GM18907 (cell line): ENCODE measurements around the gene CEBPA.

ENCODE experiments used
- ATAC-seq: cut with Tn5 transposase; IDR thresholded peaks from one replicate; pipeline ENCODE4 v1.9.1; 2021; ENCODE audit warnings: mild to moderate bottlenecking, moderate library complexity; ENCODE audit not compliant: unreplicated experiment

CEBPA gene

GRCh38 chr19:33302175-33302973, at the start of gene CEBPA:
Gene CEBPA (minus strand): TSS chr19:33302534. CDS start chr19:33302414, 120 bp downstream.
- ATAC-seq, result peak; percentile 81

- no peak for ATAC-seq
These were observed 48.4 kb upstream of the CEBPA start for GRCh38 chr19:33350538-33351309.

GRCh38 chr19:33349319-33350289, 47.3 kb upstream of the CEBPA start:
- ATAC-seq, result no peak

DNA sequence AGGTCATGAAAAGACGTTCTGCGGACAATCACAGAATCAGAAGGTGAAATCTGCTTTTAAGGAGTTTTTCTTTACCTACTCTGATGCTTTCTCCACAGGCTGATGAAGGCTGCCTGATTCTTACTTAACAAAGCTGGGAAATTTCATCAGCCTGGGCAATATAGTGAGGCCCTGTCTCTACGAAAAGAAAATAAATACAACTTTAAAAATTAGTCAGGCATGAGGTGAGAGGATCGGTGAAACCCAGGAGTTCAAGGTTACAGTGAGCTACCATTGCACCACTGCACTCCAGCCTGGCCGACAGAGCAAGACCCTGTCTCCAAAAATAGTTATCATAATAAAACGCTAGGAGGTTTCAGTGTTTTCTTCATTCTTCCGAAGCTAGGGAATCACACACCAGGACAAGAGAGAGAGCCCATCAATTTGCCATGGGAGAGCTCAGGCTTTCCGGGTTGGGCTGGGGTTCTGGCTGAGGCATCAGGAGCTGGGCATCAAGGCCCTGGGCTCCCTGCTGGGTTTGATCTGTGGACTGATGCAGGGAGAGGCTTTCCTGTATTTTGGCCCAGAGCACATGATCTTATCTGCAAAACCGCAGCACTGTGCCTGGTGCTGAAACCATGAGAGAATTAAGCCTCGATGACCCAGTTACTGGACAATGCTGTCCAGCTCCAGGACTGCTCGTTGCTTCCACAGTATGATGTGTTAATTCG, 46.1 kb upstream of the CEBPA start:
- no peak for ATAC-seq

DNA sequence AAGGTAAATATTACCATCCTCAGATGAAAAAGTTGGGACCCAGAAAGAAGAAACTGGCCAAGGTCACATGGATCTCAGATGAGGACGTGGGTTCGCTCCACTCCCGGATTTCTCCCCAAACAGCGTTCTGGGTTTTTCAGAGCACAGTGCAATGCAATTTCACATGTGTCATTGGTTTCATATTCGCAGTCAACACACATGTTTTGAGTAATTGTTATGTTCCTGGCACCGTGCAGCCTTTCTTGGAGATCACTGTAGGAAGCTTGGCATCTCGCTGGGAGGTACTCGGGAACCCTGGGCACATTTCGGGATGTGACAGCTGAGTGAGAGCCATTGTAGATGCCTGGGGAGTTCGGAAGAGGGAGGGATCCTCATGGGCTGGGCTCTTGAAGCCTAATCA, 45.0 kb upstream of the CEBPA start:
- ATAC-seq, result no peak

DNA sequence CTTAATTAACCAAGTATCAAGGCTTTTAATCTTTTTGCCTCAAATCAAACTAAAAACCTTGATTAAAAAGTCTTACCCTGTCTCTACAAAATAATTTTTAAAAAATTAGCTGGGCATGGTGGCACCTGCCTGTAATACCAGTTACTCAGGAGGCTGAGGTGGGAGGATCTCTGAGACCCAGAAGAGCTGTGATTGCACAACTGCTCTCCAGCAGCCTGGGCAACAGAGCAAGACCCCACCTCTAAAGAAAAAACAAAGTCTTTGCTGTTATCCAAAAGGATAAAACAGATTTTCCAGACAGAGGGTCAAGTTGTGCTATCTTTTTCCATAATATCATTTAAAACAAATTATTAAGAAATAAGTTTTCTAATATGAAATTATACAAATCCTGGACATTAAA, 44.3 kb upstream of the CEBPA start:
- no peak for ATAC-seq

GRCh38 chr19:33345163-33345562, 42.8 kb upstream of the CEBPA start:
- no peak for ATAC-seq

DNA sequence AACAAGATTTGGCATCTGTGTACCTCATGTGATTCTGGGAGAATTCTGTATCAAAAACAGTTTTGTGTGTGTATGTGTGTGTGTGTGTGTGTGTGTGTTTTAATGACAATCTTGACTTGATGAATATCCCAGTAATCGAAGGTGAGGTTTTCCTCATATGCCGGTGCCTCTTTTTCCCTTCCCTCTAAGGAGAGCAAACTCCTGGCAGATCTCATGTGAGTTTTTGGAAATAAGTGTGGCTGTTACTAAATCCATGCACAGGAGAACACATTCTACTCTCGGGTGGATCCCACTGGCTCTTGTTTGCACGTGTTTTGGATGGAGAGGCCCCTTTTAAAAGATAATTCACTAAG, 42.2 kb upstream of the CEBPA start:
- no peak for ATAC-seq

- ATAC-seq, result no peak
These were observed 41.7 kb upstream of the CEBPA start for GRCh38 chr19:33343859-33344572.

- no peak for ATAC-seq
These were observed 41.0 kb upstream of the CEBPA start for GRCh38 chr19:33343301-33343700.

GRCh38 chr19:33340991-33341390, 38.7 kb upstream of the CEBPA start:
- ATAC-seq, result no peak

DNA sequence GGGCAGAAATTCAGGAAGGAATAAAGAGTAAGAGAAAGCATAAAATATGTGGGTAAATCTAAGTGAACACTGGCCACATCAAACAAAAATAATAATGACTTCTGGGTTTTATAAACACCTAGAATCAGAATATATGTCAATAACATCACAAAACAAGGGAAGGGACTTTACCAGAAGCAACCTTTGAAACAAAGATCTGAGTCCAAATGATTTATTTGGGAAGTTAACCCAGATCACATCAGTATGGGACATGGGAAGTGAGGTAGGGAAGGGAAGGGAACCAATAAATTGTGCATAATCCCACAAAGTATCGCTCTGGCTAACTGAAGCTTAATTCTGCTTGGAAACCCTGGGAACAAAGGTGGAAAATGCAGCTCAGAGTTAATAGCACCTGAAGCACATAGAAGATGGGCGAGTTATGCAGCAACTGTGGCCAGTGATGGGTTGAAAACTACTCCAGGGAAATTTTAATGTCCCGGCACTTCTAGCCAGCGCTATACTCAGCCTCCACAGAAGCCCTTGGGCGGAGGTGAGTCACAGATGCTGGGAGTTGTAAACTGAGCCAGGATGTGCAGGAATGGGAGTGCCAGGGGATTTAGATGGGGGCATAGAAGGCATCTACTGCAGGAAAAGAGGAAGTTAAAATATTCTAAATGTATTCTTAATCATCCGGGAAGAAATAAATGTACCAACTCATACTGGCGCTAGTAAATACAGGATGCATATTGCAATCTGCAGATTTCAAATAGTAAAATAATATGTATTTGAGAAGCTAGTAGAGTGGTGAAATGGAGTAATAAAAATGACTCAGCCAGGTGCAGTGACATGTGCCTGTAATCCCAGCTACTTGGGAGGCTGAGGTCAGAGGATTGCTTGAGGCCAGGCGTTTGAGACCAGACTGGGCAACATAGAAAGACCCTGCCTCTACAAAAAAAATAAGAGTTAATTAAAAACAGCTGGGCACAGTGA, 37.0 kb upstream of the CEBPA start:
- ATAC-seq, result no peak

GRCh38 chr19:33335446-33335845, 33.1 kb upstream of the CEBPA start:
- ATAC-seq, result no peak

DNA sequence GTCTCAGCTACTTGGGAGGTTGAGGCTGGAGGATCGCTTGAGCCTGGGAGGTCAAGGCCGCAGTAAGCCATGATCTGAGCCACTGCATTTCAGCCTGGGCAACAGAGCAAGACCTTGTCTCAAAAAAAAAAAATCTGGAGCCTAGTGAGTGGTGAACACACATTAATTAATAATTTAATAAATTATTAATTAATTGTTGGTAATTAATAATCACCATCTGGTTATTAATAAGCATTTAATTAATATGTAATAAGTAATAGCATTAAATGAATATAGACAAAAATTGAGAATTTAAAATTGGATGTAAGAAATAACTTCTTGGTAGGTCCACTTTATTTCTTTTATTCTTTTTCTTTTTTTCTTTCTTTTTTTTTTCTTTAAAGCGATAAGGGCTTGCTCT, 31.9 kb upstream of the CEBPA start:
- no peak for ATAC-seq

- no peak for ATAC-seq
These were observed 31.3 kb upstream of the CEBPA start for GRCh38 chr19:33333642-33334041.

DNA sequence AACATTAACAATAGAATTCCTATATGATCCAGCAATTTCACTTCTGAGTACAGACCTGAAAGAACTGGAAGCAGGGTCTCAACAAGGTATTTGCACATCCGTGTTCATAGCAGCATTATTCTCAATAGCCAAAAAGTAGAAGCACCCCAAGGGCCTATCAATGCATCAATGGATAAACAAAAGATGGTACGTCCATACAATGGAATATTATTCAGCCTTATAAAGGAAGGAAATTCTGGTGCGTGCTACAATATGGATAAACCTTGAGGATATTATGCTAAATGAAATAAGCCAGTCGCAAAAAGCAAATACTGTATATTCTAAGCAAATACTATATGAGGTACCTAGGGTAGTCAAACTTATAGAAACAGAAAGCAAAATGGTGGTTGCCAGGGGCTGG, 30.8 kb upstream of the CEBPA start:
- no peak for ATAC-seq

GRCh38 chr19:33332248-33332647, 29.9 kb upstream of the CEBPA start:
- ATAC-seq, result no peak

DNA sequence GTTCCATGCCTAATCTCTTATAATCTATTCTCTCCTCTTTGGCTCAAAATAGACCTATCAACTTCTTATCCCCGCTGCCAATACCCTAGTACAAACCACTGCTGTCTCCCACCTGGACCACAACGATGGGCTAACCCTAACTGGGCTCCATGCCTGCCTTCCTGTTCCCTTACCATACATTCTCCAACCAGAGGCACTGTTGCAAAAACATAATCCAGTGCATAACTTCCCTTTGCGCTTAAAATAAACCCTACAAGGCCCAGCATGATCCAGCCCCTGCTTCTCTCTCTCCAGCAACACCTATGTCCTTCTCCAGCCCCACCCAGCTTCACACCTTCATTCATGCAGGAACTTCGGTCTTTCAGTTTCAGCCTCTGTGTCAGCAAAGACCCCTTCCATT, 27.4 kb upstream of the CEBPA start:
- ATAC-seq, result no peak

GRCh38 chr19:33329060-33329459, 26.7 kb upstream of the CEBPA start:
- no peak for ATAC-seq
